GM12864 (cell line): ENCODE results near the gene TMEM272.
A peak's percentile ranks its signal among the peaks of the same experiment; 100 is the strongest.

Experiments used
- DNase-seq: peaks from one replicate; pipeline ENCODE4 v3.0.0-alpha.2; 2011; ENCODE audit warnings: low read depth
- H3K4me3 ChIP-seq: 2 replicates; pipeline ENCODE4 v1.5.1; 2011; ENCODE audit warnings: mild to moderate bottlenecking, low read depth, low read length, control low read depth
- CTCF ChIP-seq: IDR thresholded peaks from 2 replicates; pipeline ENCODE4 v1.5.1; 2011; ENCODE audit warnings: low read depth, mild to moderate bottlenecking, moderate library complexity, low read length, control low read depth, inconsistent platforms; ENCODE audit errors: missing control alignments

The TMEM272 gene

DNA sequence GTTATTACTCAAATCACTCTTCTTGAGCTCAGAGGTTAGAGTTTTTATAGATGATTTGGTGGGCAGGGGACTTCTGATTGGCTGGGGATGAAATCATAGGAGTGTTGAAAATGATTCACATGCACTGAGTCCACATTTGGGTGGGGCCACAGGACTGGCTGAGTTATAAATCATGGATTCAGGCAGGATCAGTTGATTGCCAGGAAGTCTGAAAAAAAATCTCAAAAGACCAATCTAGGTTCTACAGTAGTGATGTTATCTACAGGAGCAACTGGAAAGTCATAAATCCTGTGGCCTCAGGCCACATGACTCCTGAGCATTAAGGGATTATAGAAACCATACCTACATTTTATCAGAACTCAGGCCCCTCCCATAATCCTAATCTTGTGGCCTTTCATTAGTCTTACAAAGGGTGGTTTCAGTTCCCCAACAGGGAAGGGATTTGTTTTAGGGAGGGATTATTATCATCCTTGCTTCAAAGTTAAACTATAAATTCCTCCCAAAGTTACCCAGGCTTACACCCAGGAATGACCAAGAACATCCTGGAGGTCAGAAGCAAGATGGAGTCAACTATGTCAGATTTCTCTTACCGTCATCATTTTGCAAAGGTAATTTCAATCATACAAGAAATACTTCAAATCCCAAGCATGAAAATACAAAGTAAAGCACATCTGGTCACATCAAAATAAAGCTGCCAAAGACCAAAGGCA lies 11.2 kb upstream of the TMEM272 start:
- TF ChIP-seq CTCF = no peak

DNA sequence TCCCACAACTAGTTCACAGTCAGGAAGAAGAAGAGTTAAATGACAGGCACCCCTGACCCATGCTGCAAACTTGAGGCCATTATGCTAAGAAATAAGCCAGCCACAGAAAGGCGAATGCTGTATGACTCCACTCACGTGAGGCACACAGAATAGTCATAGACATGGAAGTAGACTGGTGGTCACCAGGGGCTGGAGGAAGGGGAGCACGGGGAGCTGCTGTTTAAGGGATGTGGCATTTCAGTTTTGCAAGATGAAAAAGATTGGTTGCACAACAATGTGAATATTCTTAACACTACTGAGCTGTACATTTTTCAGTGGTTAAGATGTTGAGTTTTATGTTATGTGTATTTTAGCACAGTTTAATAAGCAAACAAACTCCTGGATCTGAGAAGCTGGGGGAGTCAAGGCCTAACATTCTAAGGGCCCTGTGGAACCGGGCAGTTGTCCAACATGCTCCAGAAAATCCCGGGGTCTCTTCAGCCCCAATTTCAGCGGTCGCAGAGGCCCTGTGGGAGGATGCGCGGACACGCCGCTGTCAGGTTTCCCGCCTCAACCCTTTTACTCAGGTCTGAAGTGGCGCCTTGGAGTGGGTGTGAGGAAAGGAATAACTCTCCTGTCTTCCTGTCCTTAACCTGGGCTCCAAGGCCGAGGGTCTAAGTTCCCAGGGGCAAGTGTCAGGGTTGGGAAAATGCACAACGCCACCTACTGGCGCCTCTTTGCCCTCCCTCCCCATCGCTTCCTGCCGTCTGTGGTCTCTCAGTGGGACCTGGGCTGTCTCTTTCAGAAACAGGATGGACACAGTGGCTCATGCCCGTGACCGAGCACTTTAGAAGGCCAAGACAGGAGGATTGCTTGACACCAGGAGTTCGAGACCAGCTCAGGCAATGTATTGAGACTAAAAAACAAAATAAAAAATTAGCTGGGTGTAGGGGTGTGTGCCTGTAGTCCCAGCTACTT lies 4.4 kb upstream of the TMEM272 start:
- no peak for DNase-seq
- peak; percentile 86 for TF ChIP-seq CTCF
- no peak overlapping the region for H3K4me3 ChIP-seq

More for the DNA sequence above, 11.2 kb upstream of the TMEM272 start:
- no peak overlapping the region for H3K4me3 ChIP-seq
- DNase-seq = no peak

GRCh38 chr13:51848674-51849073 lies 3.7 kb upstream of the TMEM272 start:
- DNase-seq = no peak
- no peak for TF ChIP-seq CTCF
- no peak overlapping the region for H3K4me3 ChIP-seq

- no peak for DNase-seq
- H3K4me3 ChIP-seq = no peak overlapping the region
- no peak for TF ChIP-seq CTCF
Measured at GRCh38 chr13:51846756-51847155, 1.8 kb upstream of the TMEM272 start.

- no peak for TF ChIP-seq CTCF
- DNase-seq = no peak
- no peak overlapping the region for H3K4me3 ChIP-seq
Measured at GRCh38 chr13:51845574-51846318, 769 bp upstream of the TMEM272 start.

GRCh38 chr13:51843529-51843928 lies 1.4 kb downstream of the TMEM272 start:
- no peak overlapping the region for H3K4me3 ChIP-seq
- TF ChIP-seq CTCF = no peak
- DNase-seq = no peak
